Stimulated activated CD4-positive, alpha-beta T cell treated with anti-CD3 and anti-CD28 coated beads, Interleukin-4, amount 100 ng/mL, for 1 hour (primary cell): ENCODE measurements around the gene PLD4.
"Not testable (repeated sequence)": the region's sequence is repeated elsewhere in the genome, so short reads cannot be mapped to it uniquely, and the experiment has no call there.

Experiments used
- DNase-seq: peaks from one replicate; pipeline ENCODE4 v3.0.0-alpha.2; 2020

The PLD4 gene

GRCh38 chr14:104900639-104901512 is 23.8 kb upstream of the PLD4 start:
- DNase-seq: no peak

GRCh38 chr14:104903990-104904389 is 20.7 kb upstream of the PLD4 start:
- DNase-seq: no peak

GRCh38 chr14:104904650-104905578 is 19.8 kb upstream of the PLD4 start:
- DNase-seq: not testable (repeated sequence)

- not testable (repeated sequence) for DNase-seq
Measured at GRCh38 chr14:104905579-104905933, 19.1 kb upstream of the PLD4 start.

GRCh38 chr14:104908303-104908702 is 16.4 kb upstream of the PLD4 start:
- DNase-seq: no peak

GRCh38 chr14:104912053-104912452 is 12.6 kb upstream of the PLD4 start:
- no peak for DNase-seq

GRCh38 chr14:104913435-104913834 is 11.2 kb upstream of the PLD4 start:
- DNase-seq: no peak

- no peak for DNase-seq
Measured at GRCh38 chr14:104917116-104917515, 7.6 kb upstream of the PLD4 start.

- no peak for DNase-seq
Measured at GRCh38 chr14:104917993-104918392, 6.7 kb upstream of the PLD4 start.

GRCh38 chr14:104919152-104919992 is 5.3 kb upstream of the PLD4 start:
- not testable (repeated sequence) for DNase-seq

GRCh38 chr14:104919993-104920315 is 4.7 kb upstream of the PLD4 start:
- no peak for DNase-seq

GRCh38 chr14:104923640-104924420 is 849 bp upstream of the PLD4 start:
- no peak for DNase-seq

- no peak for DNase-seq
Measured at GRCh38 chr14:104925214-104925854, 655 bp downstream of the PLD4 start.

GRCh38 chr14:104925855-104926609 is 1.4 kb downstream of the PLD4 start:
- no peak for DNase-seq

- no peak for DNase-seq
Measured at GRCh38 chr14:104926619-104927431, 2.1 kb downstream of the PLD4 start.

- DNase-seq: no peak
Measured at GRCh38 chr14:104927432-104927816, 2.7 kb downstream of the PLD4 start.

GRCh38 chr14:104927901-104928300 is 3.2 kb downstream of the PLD4 start:
- DNase-seq: no peak

GRCh38 chr14:104928391-104929133 is 3.9 kb downstream of the PLD4 start:
- no peak for DNase-seq
